Natural killer cell (primary cell): Measurements from ENCODE around the gene FAM9C. TPM values are rescaled to one million over a fixed set of nuclear protein-coding genes. Genes with fewer than 3 reads are reported as not detected.
"Not testable (repeated sequence)": the region's sequence is repeated elsewhere in the genome, so short reads cannot be mapped to it uniquely, and the experiment has no call there.

Source experiments
- ATAC-seq, 3 donors: fragments of 150-1000 bp in 2 of 3; fragments of 200-7000 bp in 1 of 3; cut with Tn5 transposase; 1 replicate in 1 of 3; 2 replicates in 2 of 3; pipeline ENCODE4 v1.10.0; 2021; ENCODE audit warnings: mild to moderate bottlenecking in 2 of 3, moderate library complexity in 2 of 3
- DNase-seq, 2 donors: peaks; one replicate each; pipeline versions ENCODE4 v3.0.0 to v3.0.0-alpha.2; 2013 to 2021; ENCODE audit warnings: mixed read lengths in 1 of 2
- H3K27ac ChIP-seq: one replicate; pipeline ENCODE4 v1.5.1; 2013; ENCODE audit warnings: mild to moderate bottlenecking, low read length
- H3K27me3 ChIP-seq: one replicate; pipeline ENCODE4 v1.6.1; 2013; ENCODE audit warnings: low read length; ENCODE audit not compliant: control insufficient read depth, insufficient read depth
- H3K36me3 ChIP-seq: one replicate; pipeline ENCODE4 v1.6.1; 2013; ENCODE audit warnings: low read length; ENCODE audit not compliant: control insufficient read depth, insufficient read depth
- H3K4me1 ChIP-seq: one replicate; pipeline ENCODE4 v1.6.1; 2013; ENCODE audit warnings: low read length; ENCODE audit not compliant: control insufficient read depth, insufficient read depth
- H3K4me3 ChIP-seq: one replicate; pipeline ENCODE4 v1.5.1; 2013; ENCODE audit warnings: low read length
- H3K9me3 ChIP-seq: one replicate; pipeline ENCODE4 v1.6.1; 2013; ENCODE audit warnings: low read length; ENCODE audit not compliant: control insufficient read depth, insufficient read depth
- H3K27ac Mint-ChIP-seq, 2 donors: one replicate each; pipeline ENCODE4 v1.8.0; 2022; ENCODE audit warnings: mild to moderate bottlenecking in 2 of 2, mixed read lengths in 2 of 2, moderate library complexity in 1 of 2
- H3K27me3 Mint-ChIP-seq, 2 donors: one replicate each; pipeline ENCODE4 v1.8.0; 2022; ENCODE audit warnings: low read depth in 2 of 2, mixed read lengths in 2 of 2
- H3K36me3 Mint-ChIP-seq: one replicate; pipeline ENCODE4 v1.8.0; 2022; ENCODE audit warnings: mixed read lengths
- H3K4me1 Mint-ChIP-seq, 2 donors: one replicate each; pipeline ENCODE4 v1.8.0; 2022; ENCODE audit warnings: mixed read lengths in 2 of 2
- H3K4me3 Mint-ChIP-seq: one replicate; pipeline ENCODE4 v1.8.0; 2022; ENCODE audit warnings: mild to moderate bottlenecking, moderate library complexity, mixed read lengths
- H3K9me3 Mint-ChIP-seq, 2 donors: one replicate each; pipeline ENCODE4 v1.8.0; 2022; ENCODE audit warnings: mixed read lengths in 2 of 2
- WGBS: methylation state at CpG from one replicate; pipeline ENCODE4 v1.1.7; 2013; ENCODE audit warnings: missing lambda C conversion rate; ENCODE audit not compliant: insufficient coverage; 5-methylcytosine and 5-hydroxymethylcytosine counted together
- intact Hi-C: fragments of 100-400 bp; cut with micrococcal nuclease; formaldehyde crosslinking; loops from one replicate; pipeline ENCODE4 v1.14.2; 2022
- total RNA-seq, 4 donors: library from RNA; stranded (reverse); fragments of 120-200 nt in 1 of 4; gene quantifications; one replicate each; pipeline versions ENCODE4 v1.2.3 to v1.2.4, GENCODE V29; 2013 to 2022
- TF ChIP-seq, protein P1 (sequence below): fragments of 200-600 bp; IDR thresholded peaks from one replicate; pipeline ENCODE4 v1.8.0; 2022; ENCODE audit warnings: antibody characterized with exemption

The FAM9C gene
- total RNA-seq, 3 donors from 2014 or later (not counting 1 experiment from before 2014, with no cell fraction given), result not detected

DNA sequence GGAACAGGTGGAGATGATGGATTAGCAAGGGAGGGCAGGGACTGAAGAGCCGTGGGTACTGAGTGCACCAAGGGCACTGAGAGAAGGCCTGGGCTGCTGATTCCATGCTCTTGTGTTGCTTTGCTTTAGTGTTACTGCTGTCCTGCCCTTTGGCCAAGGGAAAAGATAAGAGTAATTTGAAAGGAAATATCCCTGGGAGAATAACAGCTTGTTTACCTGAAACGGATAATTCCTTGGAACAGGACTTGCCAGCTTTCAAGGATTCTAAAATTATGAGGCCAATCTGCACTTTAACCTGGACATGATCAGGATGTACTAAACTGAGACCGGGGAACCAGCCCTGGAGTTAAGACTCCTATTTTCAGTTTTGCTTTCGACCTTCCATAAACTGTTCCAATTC lies 20.4 kb downstream of the FAM9C start:
- Histone ChIP-seq H3K27me3 (no peaks in the 10 kb centered on the region), H3K27ac (no peak overlapping the region), H3K4me3 (no peak overlapping the region), H3K4me1 (peaks cover 14% of the 10 kb centered on the region), H3K36me3 (no peaks in the 10 kb centered on the region), H3K9me3 (no peaks in the 10 kb centered on the region)
- WGBS, result 97% methylated on average over 4 of the region's 4 CpGs
- TF ChIP-seq, protein P1, sequence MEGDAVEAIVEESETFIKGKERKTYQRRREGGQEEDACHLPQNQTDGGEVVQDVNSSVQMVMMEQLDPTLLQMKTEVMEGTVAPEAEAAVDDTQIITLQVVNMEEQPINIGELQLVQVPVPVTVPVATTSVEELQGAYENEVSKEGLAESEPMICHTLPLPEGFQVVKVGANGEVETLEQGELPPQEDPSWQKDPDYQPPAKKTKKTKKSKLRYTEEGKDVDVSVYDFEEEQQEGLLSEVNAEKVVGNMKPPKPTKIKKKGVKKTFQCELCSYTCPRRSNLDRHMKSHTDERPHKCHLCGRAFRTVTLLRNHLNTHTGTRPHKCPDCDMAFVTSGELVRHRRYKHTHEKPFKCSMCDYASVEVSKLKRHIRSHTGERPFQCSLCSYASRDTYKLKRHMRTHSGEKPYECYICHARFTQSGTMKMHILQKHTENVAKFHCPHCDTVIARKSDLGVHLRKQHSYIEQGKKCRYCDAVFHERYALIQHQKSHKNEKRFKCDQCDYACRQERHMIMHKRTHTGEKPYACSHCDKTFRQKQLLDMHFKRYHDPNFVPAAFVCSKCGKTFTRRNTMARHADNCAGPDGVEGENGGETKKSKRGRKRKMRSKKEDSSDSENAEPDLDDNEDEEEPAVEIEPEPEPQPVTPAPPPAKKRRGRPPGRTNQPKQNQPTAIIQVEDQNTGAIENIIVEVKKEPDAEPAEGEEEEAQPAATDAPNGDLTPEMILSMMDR, result no peak
- Mint-ChIP-seq H3K4me1 (peaks cover 29 to 30% of the 10 kb centered on the region in 2 donors), H3K9me3 (no peaks in the 10 kb centered on the region), H3K27ac (no peak overlapping the region), H3K4me3 (no peak overlapping the region), H3K27me3 (peaks cover 0 to 18% of the 10 kb centered on the region in 2 donors), H3K36me3 (no peaks in the 10 kb centered on the region)
- DNase-seq, result no peak
- no peak for ATAC-seq
- intact Hi-C loops, result loop anchor here (10.0 kb wide), 1 partner anchor 61 kb away; no protein-coding TSS in a partner anchor

DNA sequence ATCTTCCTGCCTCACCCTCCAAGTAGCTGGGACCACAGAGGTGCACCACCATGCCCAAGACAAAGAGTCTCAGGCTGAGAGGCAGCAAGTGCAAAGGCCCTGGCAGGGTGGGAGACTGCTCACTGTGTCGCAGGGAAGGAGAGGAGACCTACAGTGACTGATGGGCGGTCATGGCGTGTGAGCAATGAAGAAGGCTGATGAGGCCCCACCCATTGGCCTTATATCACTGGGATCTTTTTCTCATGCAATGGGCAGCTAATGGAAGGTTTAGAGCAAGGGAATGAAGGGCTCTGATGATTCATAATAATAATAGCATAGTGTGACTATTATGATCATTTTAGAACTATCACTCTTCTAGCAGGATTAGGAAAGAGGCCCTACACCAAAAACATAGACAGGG lies 20.9 kb downstream of the FAM9C start:
- Histone ChIP-seq H3K27me3 (no peaks in the 10 kb centered on the region), H3K36me3 (no peaks in the 10 kb centered on the region), H3K27ac (no peak overlapping the region), H3K4me1 (peaks cover 12% of the 10 kb centered on the region), H3K9me3 (no peaks in the 10 kb centered on the region), H3K4me3 (no peak overlapping the region)
- Mint-ChIP-seq H3K4me3 (no peak overlapping the region), H3K9me3 (no peaks in the 10 kb centered on the region), H3K27ac (no peak overlapping the region), H3K27me3 (peaks cover 0 to 18% of the 10 kb centered on the region in 2 donors), H3K36me3 (no peaks in the 10 kb centered on the region), H3K4me1 (peaks cover 29 to 30% of the 10 kb centered on the region in 2 donors)
- ATAC-seq (no peak), DNase-seq (no peak)
- WGBS, result 97% methylated on average over 3 of the region's 3 CpGs
- intact Hi-C loops, result loop anchor here (10.0 kb wide), 1 partner anchor 61 kb away; no protein-coding TSS in a partner anchor
- TF ChIP-seq, protein P1, result no peak

DNA sequence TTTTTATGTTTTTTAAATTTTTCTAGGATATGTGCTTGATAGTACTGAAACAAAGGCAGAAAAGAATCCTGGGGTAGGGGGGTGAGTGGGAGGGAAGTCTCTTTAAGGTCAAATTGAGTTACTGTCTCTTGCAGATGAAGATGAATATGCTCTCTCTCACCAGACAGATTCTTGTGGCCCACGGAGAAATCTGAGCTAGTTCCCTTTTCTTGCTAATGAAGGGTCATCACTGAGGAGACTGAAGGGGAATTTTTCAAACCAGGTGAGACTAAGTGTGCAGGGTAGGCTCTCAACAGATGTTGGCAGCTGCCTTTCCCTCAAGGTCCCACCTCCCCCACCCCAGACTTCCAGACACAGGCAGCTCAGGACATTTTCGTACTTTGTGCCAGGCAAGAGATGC lies 21.5 kb downstream of the FAM9C start:
- Mint-ChIP-seq H3K27me3 (peaks cover 0 to 22% of the 10 kb centered on the region in 2 donors), H3K36me3 (no peaks in the 10 kb centered on the region), H3K4me1 (peaks cover 29 to 30% of the 10 kb centered on the region in 2 donors), H3K27ac (no peak overlapping the region), H3K9me3 (no peaks in the 10 kb centered on the region), H3K4me3 (no peak overlapping the region)
- peaks cover 12% of the 10 kb centered on the region for H3K4me1 ChIP-seq
- H3K4me3 ChIP-seq, result no peak overlapping the region
- intact Hi-C loops, result loop anchor here (10.0 kb wide), 1 partner anchor 62 kb away; no protein-coding TSS in a partner anchor
- no peaks in the 10 kb centered on the region for H3K27me3 ChIP-seq
- no peak overlapping the region for H3K27ac ChIP-seq
- H3K9me3 ChIP-seq, result no peaks in the 10 kb centered on the region
- H3K36me3 ChIP-seq, result no peaks in the 10 kb centered on the region
- DNase-seq, result no peak
- TF ChIP-seq, protein P1, result no peak
- WGBS, result 22% methylated on average over 1 of the region's 2 CpGs
- ATAC-seq, result no peak

DNA sequence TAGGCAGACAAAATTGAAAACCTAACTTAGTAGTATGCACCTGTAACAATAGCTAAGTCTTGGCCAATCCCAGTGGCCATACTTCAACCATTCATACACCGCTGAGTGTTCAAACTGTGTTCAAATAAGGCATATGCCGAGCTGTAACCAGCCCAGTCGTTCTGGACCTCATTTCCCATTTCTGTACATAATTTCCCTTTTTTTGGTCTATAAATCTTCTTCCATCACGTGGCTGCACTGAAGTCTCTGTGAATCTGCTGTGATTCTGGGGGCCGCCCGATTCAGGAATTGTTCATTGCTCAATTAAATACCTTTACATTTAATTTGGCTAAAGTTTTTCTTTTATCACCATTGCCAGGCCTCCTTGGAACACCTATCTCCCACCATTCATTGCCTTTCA lies 27.7 kb downstream of the FAM9C start:
- DNase-seq, H3K4me3 Mint-ChIP-seq, H3K27ac ChIP-seq, H3K9me3 Mint-ChIP-seq, H3K27ac Mint-ChIP-seq, H3K4me1 ChIP-seq, H3K36me3 ChIP-seq, H3K36me3 Mint-ChIP-seq, H3K9me3 ChIP-seq, intact Hi-C loops, H3K4me1 Mint-ChIP-seq, ATAC-seq, H3K4me3 ChIP-seq, H3K27me3 ChIP-seq: not testable (repeated sequence)
- H3K27me3 Mint-ChIP-seq, result peaks cover 0 to 21% of the 10 kb centered on the region in 2 donors
- 51% methylated on average over 6 of the region's 6 CpGs for WGBS
